Hepatocyte (in vitro differentiated cells): ENCODE data around the gene ARL13B.

Experiments used
- EZH2 ChIP-seq: fragments of 200-600 bp; sonication (generic); IDR thresholded peaks from 2 replicates; pipeline ENCODE4 v1.6.1; 2016; ENCODE audit warnings: antibody characterized with exemption, mild to moderate bottlenecking, borderline replicate concordance
- EZH2phosphoT487 ChIP-seq: fragments of 200-600 bp; sonication (generic); IDR thresholded peaks from one replicate; pipeline ENCODE4 v1.6.1; 2018; ENCODE audit warnings: antibody characterized with exemption, mild to moderate bottlenecking, low read depth, moderate library complexity; ENCODE audit not compliant: unreplicated experiment, severe bottlenecking
- TF ChIP-seq, protein P1 (sequence below): fragments of 200-600 bp; sonication (generic); IDR thresholded peaks from 2 replicates; pipeline ENCODE4 v1.5.1; 2016; ENCODE audit warnings: antibody characterized with exemption, mild to moderate bottlenecking; ENCODE audit not compliant: poor library complexity

GRCh38 chr3:94036909-94037507 is 57.1 kb downstream of the ARL13B start:
- TF ChIP-seq, protein P1, sequence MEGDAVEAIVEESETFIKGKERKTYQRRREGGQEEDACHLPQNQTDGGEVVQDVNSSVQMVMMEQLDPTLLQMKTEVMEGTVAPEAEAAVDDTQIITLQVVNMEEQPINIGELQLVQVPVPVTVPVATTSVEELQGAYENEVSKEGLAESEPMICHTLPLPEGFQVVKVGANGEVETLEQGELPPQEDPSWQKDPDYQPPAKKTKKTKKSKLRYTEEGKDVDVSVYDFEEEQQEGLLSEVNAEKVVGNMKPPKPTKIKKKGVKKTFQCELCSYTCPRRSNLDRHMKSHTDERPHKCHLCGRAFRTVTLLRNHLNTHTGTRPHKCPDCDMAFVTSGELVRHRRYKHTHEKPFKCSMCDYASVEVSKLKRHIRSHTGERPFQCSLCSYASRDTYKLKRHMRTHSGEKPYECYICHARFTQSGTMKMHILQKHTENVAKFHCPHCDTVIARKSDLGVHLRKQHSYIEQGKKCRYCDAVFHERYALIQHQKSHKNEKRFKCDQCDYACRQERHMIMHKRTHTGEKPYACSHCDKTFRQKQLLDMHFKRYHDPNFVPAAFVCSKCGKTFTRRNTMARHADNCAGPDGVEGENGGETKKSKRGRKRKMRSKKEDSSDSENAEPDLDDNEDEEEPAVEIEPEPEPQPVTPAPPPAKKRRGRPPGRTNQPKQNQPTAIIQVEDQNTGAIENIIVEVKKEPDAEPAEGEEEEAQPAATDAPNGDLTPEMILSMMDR, result peak; percentile 15
- TF ChIP-seq EZH2, result no peak
- no peak for TF ChIP-seq EZH2phosphoT487
